HEK293T (cell line): ENCODE results near the gene PJVK.

Experiments used
- ARNT ChIP-seq: fragments of 450-650 bp; IDR thresholded peaks from 2 replicates; pipeline ENCODE4 v1.6.1; 2017; ENCODE audit warnings: mild to moderate bottlenecking
- CTBP1 ChIP-seq: fragments of 450-650 bp; IDR thresholded peaks from 2 replicates; pipeline ENCODE4 v1.6.1; 2016; ENCODE audit warnings: borderline replicate concordance
- FOXK2 ChIP-seq: fragments of 450-650 bp; IDR thresholded peaks from 2 replicates; pipeline ENCODE4 v1.6.1; 2016; ENCODE audit warnings: mild to moderate bottlenecking
- FOXM1 ChIP-seq: fragments of 450-650 bp; IDR thresholded peaks from 2 replicates; pipeline ENCODE4 v1.6.1; 2017; ENCODE audit warnings: mild to moderate bottlenecking, borderline replicate concordance
- SP1 ChIP-seq: fragments of 450-650 bp; IDR thresholded peaks from 2 replicates; pipeline ENCODE4 v1.6.1; 2017
- TARDBP ChIP-seq: fragments of 450-650 bp; IDR thresholded peaks from 2 replicates; pipeline ENCODE4 v1.6.1; 2016
- ZNF384 ChIP-seq: fragments of 450-650 bp; IDR thresholded peaks from 2 replicates; pipeline ENCODE4 v1.6.1; 2016

GRCh38 chr2:178452334-178452733, 1.2 kb downstream of the PJVK start:
- no peak for TF ChIP-seq FOXM1
- no peak for TF ChIP-seq ZNF384
- no peak for TF ChIP-seq ARNT
- TF ChIP-seq CTBP1 = no peak
- TF ChIP-seq SP1 = no peak
- no peak for TF ChIP-seq FOXK2
- TF ChIP-seq TARDBP = no peak
